Transverse colon (tissue), 4 donors: ENCODE data around the gene HOXB1.

Experiments used
- EP300 ChIP-seq: sonication (generic); formaldehyde crosslinking; IDR thresholded peaks from one replicate; pipeline ENCODE4 v1.6.1; 2017; ENCODE audit warnings: antibody characterized with exemption, low read depth
- POLR2A ChIP-seq: fragments of 450-650 bp; IDR thresholded peaks from one replicate; pipeline ENCODE4 v1.6.1; 2016; ENCODE audit warnings: antibody characterized with exemption, mild to moderate bottlenecking, moderate library complexity
- POLR2AphosphoS5 ChIP-seq, 3 donors: sonication (generic); formaldehyde crosslinking; IDR thresholded peaks; one replicate each; pipeline ENCODE4 v1.6.1; 2016; ENCODE audit warnings: antibody characterized with exemption in 3 of 3
- TF ChIP-seq, protein P1 (sequence below), 5 experiments: fragments of 200-600 bp in 3 of 5; fragments of 450-650 bp in 2 of 5; sonication (generic) in 3 of 5; IDR thresholded peaks; 1 replicate in 2 of 5; 2 replicates in 3 of 5; pipeline ENCODE4 v1.5.1; 2016 to 2017; ENCODE audit warnings: antibody characterized with exemption in 5 of 5, inconsistent platforms in 3 of 5, mild to moderate bottlenecking in 2 of 5, moderate library complexity in 1 of 5

DNA sequence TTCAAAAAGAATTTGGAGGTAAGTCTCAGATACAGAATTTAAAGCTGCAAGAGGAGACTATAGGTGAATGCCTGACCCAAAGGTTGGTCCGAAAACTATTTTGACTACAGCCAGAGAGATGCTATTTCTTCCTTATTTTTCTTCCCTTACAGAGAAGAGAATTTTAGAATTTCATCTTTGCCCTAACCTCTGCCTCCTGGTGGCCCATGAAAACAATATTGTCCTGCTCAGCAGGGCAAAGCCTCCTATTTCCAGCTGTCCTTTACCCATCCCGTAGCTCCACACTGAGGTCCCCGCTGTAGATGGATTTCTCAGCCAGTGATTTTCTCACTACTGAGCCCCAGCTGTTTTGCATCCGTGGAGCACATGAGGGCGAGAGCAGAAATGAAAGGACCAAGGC is 24.6 kb downstream of the HOXB1 start:
- TF ChIP-seq, protein P1, sequence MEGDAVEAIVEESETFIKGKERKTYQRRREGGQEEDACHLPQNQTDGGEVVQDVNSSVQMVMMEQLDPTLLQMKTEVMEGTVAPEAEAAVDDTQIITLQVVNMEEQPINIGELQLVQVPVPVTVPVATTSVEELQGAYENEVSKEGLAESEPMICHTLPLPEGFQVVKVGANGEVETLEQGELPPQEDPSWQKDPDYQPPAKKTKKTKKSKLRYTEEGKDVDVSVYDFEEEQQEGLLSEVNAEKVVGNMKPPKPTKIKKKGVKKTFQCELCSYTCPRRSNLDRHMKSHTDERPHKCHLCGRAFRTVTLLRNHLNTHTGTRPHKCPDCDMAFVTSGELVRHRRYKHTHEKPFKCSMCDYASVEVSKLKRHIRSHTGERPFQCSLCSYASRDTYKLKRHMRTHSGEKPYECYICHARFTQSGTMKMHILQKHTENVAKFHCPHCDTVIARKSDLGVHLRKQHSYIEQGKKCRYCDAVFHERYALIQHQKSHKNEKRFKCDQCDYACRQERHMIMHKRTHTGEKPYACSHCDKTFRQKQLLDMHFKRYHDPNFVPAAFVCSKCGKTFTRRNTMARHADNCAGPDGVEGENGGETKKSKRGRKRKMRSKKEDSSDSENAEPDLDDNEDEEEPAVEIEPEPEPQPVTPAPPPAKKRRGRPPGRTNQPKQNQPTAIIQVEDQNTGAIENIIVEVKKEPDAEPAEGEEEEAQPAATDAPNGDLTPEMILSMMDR (IDR thresholded peaks at IDR 0.05) = no peak
- TF ChIP-seq EP300 (no peak), POLR2AphosphoS5 (IDR thresholded peaks at IDR 0.05) (no peak), POLR2A (no peak)
